Stomach (tissue), 4 donors: ENCODE data around the gene CORO1C.

Source experiments
- EP300 ChIP-seq: sonication (generic); formaldehyde crosslinking; IDR thresholded peaks from one replicate; pipeline ENCODE4 v1.6.1; 2017; ENCODE audit warnings: antibody characterized with exemption
- POLR2A ChIP-seq, 4 donors: fragments of 450-650 bp; IDR thresholded peaks; one replicate each; pipeline ENCODE4 v1.6.1; 2016; ENCODE audit warnings: antibody characterized with exemption in 4 of 4, control low read depth in 2 of 4, mild to moderate bottlenecking in 1 of 4, moderate library complexity in 1 of 4
- POLR2AphosphoS5 ChIP-seq, 3 donors: sonication (generic); formaldehyde crosslinking; IDR thresholded peaks; one replicate each; pipeline ENCODE4 v1.6.1; 2016; ENCODE audit warnings: antibody characterized with exemption in 3 of 3
- TF ChIP-seq, protein P1 (sequence below), 7 experiments: fragments of 450-650 bp in 4 of 7; fragments of 200-600 bp in 3 of 7; sonication (generic) in 3 of 7; IDR thresholded peaks; one replicate each; pipeline ENCODE4 v1.5.1; 2016 to 2019; ENCODE audit warnings: antibody characterized with exemption in 7 of 7, control low read depth in 2 of 7, mild to moderate bottlenecking in 1 of 7

DNA sequence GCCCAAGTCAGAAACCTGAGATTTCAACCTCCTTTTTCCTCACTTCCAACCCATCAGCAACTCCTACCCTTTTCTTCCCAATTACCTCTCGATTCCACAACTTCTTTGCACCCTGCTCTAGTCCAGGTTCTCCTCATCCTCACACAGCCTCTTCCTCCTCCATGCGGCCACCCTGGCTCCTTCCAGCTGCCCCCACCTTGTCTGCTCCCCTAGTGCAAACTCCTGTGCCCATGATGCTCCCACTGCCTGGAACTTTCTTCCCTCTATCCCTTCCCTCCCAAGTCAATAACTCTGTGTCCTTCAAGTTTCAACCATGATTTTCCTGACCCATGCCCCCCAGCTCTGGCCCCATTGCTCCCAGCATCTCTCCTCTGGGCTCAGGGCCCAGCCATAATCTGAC lies 115.0 kb downstream of the CORO1C start:
- TF ChIP-seq, protein P1, sequence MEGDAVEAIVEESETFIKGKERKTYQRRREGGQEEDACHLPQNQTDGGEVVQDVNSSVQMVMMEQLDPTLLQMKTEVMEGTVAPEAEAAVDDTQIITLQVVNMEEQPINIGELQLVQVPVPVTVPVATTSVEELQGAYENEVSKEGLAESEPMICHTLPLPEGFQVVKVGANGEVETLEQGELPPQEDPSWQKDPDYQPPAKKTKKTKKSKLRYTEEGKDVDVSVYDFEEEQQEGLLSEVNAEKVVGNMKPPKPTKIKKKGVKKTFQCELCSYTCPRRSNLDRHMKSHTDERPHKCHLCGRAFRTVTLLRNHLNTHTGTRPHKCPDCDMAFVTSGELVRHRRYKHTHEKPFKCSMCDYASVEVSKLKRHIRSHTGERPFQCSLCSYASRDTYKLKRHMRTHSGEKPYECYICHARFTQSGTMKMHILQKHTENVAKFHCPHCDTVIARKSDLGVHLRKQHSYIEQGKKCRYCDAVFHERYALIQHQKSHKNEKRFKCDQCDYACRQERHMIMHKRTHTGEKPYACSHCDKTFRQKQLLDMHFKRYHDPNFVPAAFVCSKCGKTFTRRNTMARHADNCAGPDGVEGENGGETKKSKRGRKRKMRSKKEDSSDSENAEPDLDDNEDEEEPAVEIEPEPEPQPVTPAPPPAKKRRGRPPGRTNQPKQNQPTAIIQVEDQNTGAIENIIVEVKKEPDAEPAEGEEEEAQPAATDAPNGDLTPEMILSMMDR (IDR thresholded peaks at IDR 0.05): no peak
- TF ChIP-seq POLR2AphosphoS5 (IDR thresholded peaks at IDR 0.05) (no peak), EP300 (no peak), POLR2A (IDR thresholded peaks at IDR 0.05) (no peak)
